CD4-positive, alpha-beta memory T cell (primary cell): Measurements from ENCODE around the gene SMARCD1. TPM values are rescaled to one million over a fixed set of nuclear protein-coding genes. Genes with fewer than 3 reads are reported as not detected.

Experiments
- CTCF ChIA-PET: fragments of 350-600 bp; sonication (Branson Sonifier 250); formaldehyde crosslinking; loops from one replicate; lab custom pipeline; 2021; ENCODE audit warnings: inconsistent platforms; ENCODE audit not compliant: partially characterized antibody; lab: Charles Lee
- POLR2A ChIA-PET: fragments of 350-600 bp; sonication (Branson Sonifier 250); formaldehyde crosslinking; loops from one replicate; lab custom pipeline; 2021; ENCODE audit not compliant: partially characterized antibody; lab: Charles Lee
- DNase-seq, 5 donors: peaks; one replicate each; pipeline versions ENCODE4 v3.0.0 to v3.0.0-alpha.2; 2020 to 2022; ENCODE audit warnings: mixed read lengths in 1 of 5
- H3K27ac ChIP-seq: one replicate; pipeline ENCODE4 v1.7.0; 2013; ENCODE audit warnings: low read depth, low read length
- H3K27me3 ChIP-seq: 2 replicates; pipeline ENCODE4 v1.7.0; 2013; ENCODE audit warnings: mild to moderate bottlenecking, low read length, moderate library complexity; ENCODE audit not compliant: insufficient read depth
- H3K36me3 ChIP-seq: 2 replicates; pipeline ENCODE4 v1.7.0; 2013; ENCODE audit warnings: mild to moderate bottlenecking, low read length, moderate library complexity; ENCODE audit not compliant: insufficient read depth
- H3K4me1 ChIP-seq: 2 replicates; pipeline ENCODE4 v1.7.0; 2013; ENCODE audit warnings: mild to moderate bottlenecking, low read length, moderate library complexity; ENCODE audit not compliant: insufficient read depth
- H3K4me3 ChIP-seq, 2 donors: one replicate each; pipeline ENCODE4 v1.7.0; 2013; ENCODE audit warnings: low read length in 2 of 2, mild to moderate bottlenecking in 1 of 2
- H3K9me3 ChIP-seq, 2 donors: one replicate each; pipeline ENCODE4 v1.7.0; 2013; ENCODE audit warnings: low read length in 2 of 2, control low read depth in 1 of 2; ENCODE audit not compliant: control insufficient read depth in 1 of 2
- H3K27ac Mint-ChIP-seq, 7 donors: one replicate each; pipeline ENCODE4 v1.8.0; 2020 to 2021; ENCODE audit warnings: mixed read lengths in 7 of 7, mild to moderate bottlenecking in 6 of 7, inconsistent platforms in 3 of 7, moderate library complexity in 3 of 7
- H3K27me3 Mint-ChIP-seq, 2 donors: one replicate each; pipeline ENCODE4 v1.8.0; 2020 to 2021; ENCODE audit warnings: mixed read lengths in 2 of 2
- H3K36me3 Mint-ChIP-seq, 2 donors: one replicate each; pipeline ENCODE4 v1.8.0; 2020 to 2021; ENCODE audit warnings: mixed read lengths in 2 of 2, inconsistent platforms in 1 of 2, mild to moderate bottlenecking in 1 of 2
- H3K4me1 Mint-ChIP-seq, 4 donors: one replicate each; pipeline ENCODE4 v1.8.0; 2020 to 2021; ENCODE audit warnings: mixed read lengths in 4 of 4, mild to moderate bottlenecking in 1 of 4
- H3K4me3 Mint-ChIP-seq, 8 donors: one replicate each; pipeline ENCODE4 v1.8.0; 2020 to 2021; ENCODE audit warnings: mixed read lengths in 8 of 8, mild to moderate bottlenecking in 7 of 8, moderate library complexity in 6 of 8, inconsistent platforms in 3 of 8
- H3K9me3 Mint-ChIP-seq, 8 donors: one replicate each; pipeline ENCODE4 v1.8.0; 2020 to 2021; ENCODE audit warnings: mixed read lengths in 8 of 8, mild to moderate bottlenecking in 5 of 8, inconsistent platforms in 3 of 8, moderate library complexity in 1 of 8
- intact Hi-C: fragments of 100-400 bp; cut with micrococcal nuclease; formaldehyde crosslinking; loops from one replicate; pipeline ENCODE4 v1.15.1; 2023
- polyA plus RNA-seq, 2 donors: library from polyadenylated mRNA; unstranded; fragments of 300-500 nt; fragmentation: Illumina TruSeq; gene quantifications; one replicate each; pipeline ENCODE4 v1.2.3, GENCODE V29; 2021
- total RNA-seq, 2 experiments: library from RNA; stranded (reverse); gene quantifications; one replicate each; pipeline ENCODE4 v1.2.3, GENCODE V29; 2021

The SMARCD1 gene
- total and polyA plus RNA-seq, 4 experiments from 2014 or later: 13.0 to 64.5 (median 37.0) TPM

DNA sequence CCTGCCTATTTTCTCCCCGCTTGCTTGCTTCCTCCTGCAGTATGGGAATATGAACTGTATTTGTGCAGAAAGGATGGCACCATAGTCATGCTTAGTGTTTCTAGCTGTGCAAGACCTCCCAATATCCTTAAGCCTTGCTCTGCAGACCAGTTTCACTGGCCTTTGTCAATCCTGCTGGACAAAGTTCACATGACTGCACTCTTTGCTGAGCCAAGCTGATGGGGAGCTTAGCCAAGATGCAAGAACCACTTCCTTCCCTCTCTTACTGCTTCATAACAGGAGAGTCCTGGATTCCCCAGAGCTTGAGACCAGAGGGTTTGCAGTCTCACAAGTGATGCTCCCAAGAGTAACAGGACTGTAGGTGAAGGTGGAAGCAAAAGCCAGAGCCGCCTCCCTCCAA, 24.0 kb upstream of the SMARCD1 start:
- Histone ChIP-seq H3K27me3 (peaks cover 11% of the 10 kb centered on the region), H3K9me3 (no peaks in the 10 kb centered on the region), H3K27ac (no peak overlapping the region), H3K4me1 (peaks cover 16% of the 10 kb centered on the region), H3K36me3 (no peaks in the 10 kb centered on the region), H3K4me3 (no peak overlapping the region)
- H3K27me3 Mint-ChIP-seq: peaks cover 34 to 41% of the 10 kb centered on the region in 2 donors
- ChIA-PET CTCF (interaction anchor here (1.2 to 4.2 kb wide), 2 partner anchors 9 to 22 kb away, joined by 4 to 21 read pairs; no protein-coding TSS in a partner anchor), POLR2A (no interaction called here)
- no peaks in the 10 kb centered on the region for H3K36me3 Mint-ChIP-seq
- intact Hi-C loops: no loop called here
- H3K9me3 Mint-ChIP-seq: no peaks in the 10 kb centered on the region
- H3K4me3 Mint-ChIP-seq: peak overlapping the region in 1 of 8 donors; percentile 2
- H3K27ac Mint-ChIP-seq: no peak overlapping the region
- peaks cover 11 to 30% (median 19%) of the 10 kb centered on the region in 4 donors for H3K4me1 Mint-ChIP-seq
- DNase-seq: no peak

DNA sequence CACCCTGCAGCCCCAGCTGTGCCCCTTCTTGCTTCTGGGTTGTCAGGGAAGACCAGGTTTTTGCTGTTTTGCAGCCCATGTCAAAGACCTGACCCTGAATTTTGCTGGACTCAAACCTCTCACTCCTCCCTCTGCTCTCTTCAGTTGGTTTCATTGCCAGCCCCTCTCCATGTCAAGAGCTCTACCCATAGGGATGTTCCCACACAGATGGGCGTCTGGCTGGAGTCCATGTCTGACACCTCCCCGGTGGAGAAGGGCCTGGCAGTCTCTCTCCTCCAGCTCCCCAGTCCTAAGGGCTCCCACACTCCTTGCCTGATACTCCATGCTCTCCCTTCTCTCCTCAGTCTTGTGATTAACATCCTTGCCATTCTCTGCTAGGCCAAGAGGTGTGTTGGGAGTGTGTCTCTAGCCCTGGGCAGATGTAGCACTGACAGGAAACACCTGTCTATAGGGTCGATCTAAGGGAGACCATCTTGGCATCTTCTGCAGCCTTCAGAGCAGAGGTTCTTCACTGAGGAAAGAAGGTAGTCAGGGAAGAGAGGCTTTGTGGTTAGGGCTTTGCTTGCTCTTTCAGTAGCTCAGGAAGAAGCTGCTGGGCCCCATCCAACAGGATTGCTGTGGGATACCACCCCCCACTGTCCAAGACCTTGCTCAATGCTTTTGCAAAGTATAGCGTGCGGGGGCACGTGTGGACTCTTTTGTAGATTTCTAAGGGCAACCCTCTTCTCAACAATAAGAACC, 23.0 kb upstream of the SMARCD1 start:
- H3K36me3 ChIP-seq: no peaks in the 10 kb centered on the region
- Mint-ChIP-seq H3K9me3 (no peaks in the 10 kb centered on the region), H3K36me3 (no peaks in the 10 kb centered on the region), H3K4me1 (peaks cover 4 to 20% (median 11%) of the 10 kb centered on the region in 4 donors), H3K27ac (peak overlapping the region in 1 of 7 donors; percentile 38), H3K4me3 (no peak overlapping the region), H3K27me3 (peaks cover 27 to 33% of the 10 kb centered on the region in 2 donors)
- ChIA-PET POLR2A (interaction anchor here (0.5 kb wide), 1 partner anchor 90 kb away, joined by 3 read pairs; no protein-coding TSS in a partner anchor), CTCF (interaction anchor here (0.9 to 4.2 kb wide), 4 partner anchors 9 to 304 kb away, joined by 3 to 21 read pairs (median 6); no protein-coding TSS in a partner anchor)
- H3K27me3 ChIP-seq: peaks cover 7% of the 10 kb centered on the region
- no peak overlapping the region for H3K27ac ChIP-seq
- no peak for DNase-seq
- H3K4me1 ChIP-seq: peaks cover 7% of the 10 kb centered on the region
- H3K4me3 ChIP-seq: no peak overlapping the region
- intact Hi-C loops: no loop called here
- no peaks in the 10 kb centered on the region for H3K9me3 ChIP-seq

DNA sequence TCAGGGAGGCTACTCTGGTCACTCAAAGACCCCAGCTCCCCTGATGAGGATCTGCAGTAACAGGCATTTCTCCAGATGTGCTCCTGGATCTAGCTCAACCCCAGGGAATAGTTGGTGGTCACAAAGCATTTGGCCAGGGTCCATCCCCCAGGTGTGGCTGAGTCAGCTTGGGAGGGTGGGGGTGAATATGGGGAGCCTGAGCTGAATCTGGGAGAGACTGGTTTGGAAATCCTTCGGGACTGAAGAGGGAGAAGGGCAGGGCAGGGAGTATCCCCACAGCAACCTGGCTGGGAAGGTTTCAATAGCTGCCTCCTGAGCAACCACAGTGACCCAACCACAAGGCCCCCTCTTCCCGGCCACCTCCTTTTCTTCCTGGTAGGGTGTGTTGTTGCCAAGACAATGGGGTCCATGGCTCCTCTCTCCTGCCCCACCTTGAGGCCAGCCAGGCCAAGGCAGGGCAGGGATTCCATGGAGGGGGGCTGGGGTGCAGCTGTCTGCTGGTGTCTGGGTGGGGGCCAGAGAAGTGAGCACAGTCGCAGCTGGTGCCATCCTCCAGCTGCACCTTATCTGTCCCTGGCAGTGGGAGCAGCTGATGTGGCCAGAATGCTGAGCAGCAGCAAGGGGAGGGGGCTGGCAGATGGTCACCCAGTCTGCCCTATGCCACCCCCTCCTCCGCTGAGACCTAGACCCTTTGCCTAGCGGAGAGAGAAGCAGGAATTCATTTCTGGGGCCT, 22.2 kb upstream of the SMARCD1 start:
- Histone ChIP-seq H3K36me3 (no peaks in the 10 kb centered on the region), H3K27me3 (peaks cover 6% of the 10 kb centered on the region), H3K4me1 (peaks cover 6% of the 10 kb centered on the region), H3K9me3 (no peaks in the 10 kb centered on the region), H3K27ac (no peak overlapping the region), H3K4me3 (no peak overlapping the region)
- Mint-ChIP-seq H3K4me1 (peaks cover 4 to 18% (median 10%) of the 10 kb centered on the region in 4 donors), H3K27me3 (peaks cover 27 to 32% of the 10 kb centered on the region in 2 donors), H3K27ac (no peak overlapping the region), H3K9me3 (no peaks in the 10 kb centered on the region), H3K36me3 (no peaks in the 10 kb centered on the region), H3K4me3 (no peak overlapping the region)
- intact Hi-C loops: no loop called here
- ChIA-PET POLR2A (no interaction called here), CTCF (interaction anchor here (0.5 to 4.2 kb wide), 5 partner anchors 8 to 1006 kb away, joined by 3 to 21 read pairs (median 5); no protein-coding TSS in a partner anchor)
- no peak for DNase-seq

DNA sequence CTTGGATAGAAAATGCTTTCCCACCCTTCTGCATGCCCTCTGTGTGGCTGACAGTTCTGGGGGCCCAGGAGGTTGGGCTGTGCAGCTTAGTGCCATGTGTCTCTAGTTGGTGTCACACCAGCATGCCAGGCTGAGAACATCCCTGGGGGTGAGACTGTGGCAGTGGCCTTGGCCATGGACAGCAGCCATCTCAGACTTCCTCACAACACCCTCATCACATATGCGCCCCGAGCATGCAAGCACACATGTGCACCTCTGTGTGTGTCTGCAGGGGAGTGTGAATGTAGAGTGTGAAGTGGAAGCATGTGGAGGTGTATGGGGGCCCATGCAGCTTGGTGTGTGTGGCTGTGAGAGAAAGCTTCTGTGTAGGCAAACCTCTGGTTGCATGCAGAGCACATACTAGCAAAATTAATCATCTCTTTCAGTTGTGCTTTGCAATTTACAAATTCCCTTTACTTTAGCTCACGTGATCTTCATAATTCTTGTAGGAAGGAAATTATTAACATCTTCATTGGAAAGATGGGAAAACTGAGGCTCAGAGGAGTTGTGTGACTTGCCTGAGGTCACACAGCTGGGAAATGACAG, 19.3 kb upstream of the SMARCD1 start:
- H3K4me1 Mint-ChIP-seq: peaks cover 4 to 9% (median 8%) of the 10 kb centered on the region in 4 donors
- no peak for DNase-seq
- H3K9me3 Mint-ChIP-seq: no peaks in the 10 kb centered on the region
- H3K4me3 ChIP-seq: no peak overlapping the region
- no peak overlapping the region for H3K27ac ChIP-seq
- no peaks in the 10 kb centered on the region for H3K36me3 Mint-ChIP-seq
- H3K27ac Mint-ChIP-seq: no peak overlapping the region
- POLR2A ChIA-PET: no interaction called here
- H3K36me3 ChIP-seq: no peaks in the 10 kb centered on the region
- peaks cover 14 to 23% of the 10 kb centered on the region in 2 donors for H3K27me3 Mint-ChIP-seq
- CTCF ChIA-PET: interaction anchor here (0.9 to 6.9 kb wide), 9 partner anchors 9 to 249 kb away, joined by 3 to 65 read pairs (median 4); partner anchors contain the start of gene SMARCD1
- H3K4me3 Mint-ChIP-seq: no peak overlapping the region
- intact Hi-C loops: no loop called here
- no peaks in the 10 kb centered on the region for H3K4me1 ChIP-seq
- H3K9me3 ChIP-seq: no peaks in the 10 kb centered on the region
- H3K27me3 ChIP-seq: no peaks in the 10 kb centered on the region

DNA sequence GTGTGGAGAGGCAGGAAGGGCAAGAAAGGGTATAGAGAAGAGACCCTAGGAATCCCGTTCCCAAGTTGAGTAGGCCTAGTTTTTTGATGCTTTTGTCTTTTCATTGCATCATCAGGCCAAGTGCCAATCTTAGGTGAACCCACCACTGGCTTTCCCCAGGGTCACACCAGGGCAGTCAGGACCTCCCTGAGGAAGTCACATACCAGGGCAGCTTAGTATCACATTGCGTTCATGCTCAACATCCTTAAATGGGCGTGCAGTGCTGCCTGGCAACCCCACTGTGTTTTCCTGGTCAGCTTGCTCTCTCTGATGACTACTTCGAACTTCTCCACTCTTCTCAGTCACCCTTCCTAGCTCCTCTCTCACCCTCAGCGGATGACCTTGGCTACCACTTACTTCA, 18.7 kb upstream of the SMARCD1 start:
- Mint-ChIP-seq H3K27ac (no peak overlapping the region), H3K4me1 (peaks cover 4 to 9% (median 6%) of the 10 kb centered on the region in 4 donors), H3K9me3 (no peaks in the 10 kb centered on the region), H3K36me3 (no peaks in the 10 kb centered on the region), H3K4me3 (no peak overlapping the region), H3K27me3 (peaks cover 10 to 18% of the 10 kb centered on the region in 2 donors)
- ChIA-PET POLR2A (no interaction called here), CTCF (interaction anchor here (1.0 to 6.9 kb wide), 9 partner anchors 8 to 100 kb away, joined by 3 to 65 read pairs (median 4); partner anchors contain the start of gene SMARCD1)
- no peaks in the 10 kb centered on the region for H3K36me3 ChIP-seq
- no peaks in the 10 kb centered on the region for H3K4me1 ChIP-seq
- no peak overlapping the region for H3K4me3 ChIP-seq
- H3K27ac ChIP-seq: no peak overlapping the region
- intact Hi-C loops: no loop called here
- H3K27me3 ChIP-seq: no peaks in the 10 kb centered on the region
- no peak for DNase-seq
- H3K9me3 ChIP-seq: no peaks in the 10 kb centered on the region

DNA sequence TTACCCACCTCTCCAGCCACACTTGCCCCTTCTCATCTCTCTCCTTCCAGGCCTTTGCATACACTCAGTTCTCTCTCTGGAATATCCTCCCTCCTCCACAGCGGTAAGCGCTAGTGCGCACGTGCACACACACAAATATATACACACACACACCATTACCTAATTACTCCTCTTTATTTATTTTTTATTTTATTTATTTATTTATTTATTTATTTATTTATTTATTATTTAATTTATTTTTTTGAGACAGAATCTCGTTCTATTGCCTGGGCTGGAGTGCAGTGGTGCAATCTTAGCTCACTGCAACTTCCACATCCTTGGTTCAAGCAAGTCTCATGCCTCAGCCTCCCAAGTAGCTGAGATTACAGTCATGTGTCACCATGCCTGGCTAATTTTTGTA, 16.1 kb upstream of the SMARCD1 start:
- ChIA-PET CTCF (interaction anchor here (0.6 to 8.6 kb wide), 15 partner anchors 10 to 122 kb away, joined by 3 to 88 read pairs (median 5); partner anchors contain the start of genes COX14 and RACGAP1), POLR2A (no interaction called here)
- Mint-ChIP-seq H3K36me3 (no peaks in the 10 kb centered on the region), H3K9me3 (no peaks in the 10 kb centered on the region), H3K4me3 (no peak overlapping the region), H3K27me3 (peaks cover 4 to 6% of the 10 kb centered on the region in 2 donors), H3K4me1 (peaks cover 4 to 9% (median 6%) of the 10 kb centered on the region in 4 donors), H3K27ac (no peak overlapping the region)
- H3K36me3 ChIP-seq: no peaks in the 10 kb centered on the region
- H3K27me3 ChIP-seq: no peaks in the 10 kb centered on the region
- no peaks in the 10 kb centered on the region for H3K4me1 ChIP-seq
- intact Hi-C loops: no loop called here
- no peak for DNase-seq
- no peaks in the 10 kb centered on the region for H3K9me3 ChIP-seq
- no peak overlapping the region for H3K4me3 ChIP-seq
- H3K27ac ChIP-seq: no peak overlapping the region
